ENCODE results near the gene RAB3IL1. TPM values are rescaled to one million over a fixed set of nuclear protein-coding genes. Genes with fewer than 3 reads are reported as not detected.
"Not testable (repeated sequence)": the region's sequence is repeated elsewhere in the genome, so short reads cannot be mapped to it uniquely, and the experiment has no call there.

RAB3IL1 gene
- polyA plus RNA-seq, 3 donors = 4.0 to 44.5 (median 16.4) TPM

GRCh38 chr11:61954851-61955421 is 37.6 kb upstream of the RAB3IL1 start:
- H3K27ac ChIP-seq (ENCODE audit: low read depth, low read length) = peak overlapping the region; percentile 85
- WGBS, 3 donors = 7 to 18% (median 10%) methylated on average over 21 of the region's 21 CpGs

GRCh38 chr11:61954106-61954850 is 36.9 kb upstream of the RAB3IL1 start:
- H3K27ac ChIP-seq (ENCODE audit: low read depth, low read length) = no peak overlapping the region
- WGBS, 3 donors = 90 to 92% (median 91%) methylated on average over 9 of the region's 9 CpGs

GRCh38 chr11:61953632-61954031 is 36.3 kb upstream of the RAB3IL1 start:
- not testable (repeated sequence) for H3K27ac ChIP-seq (ENCODE audit: low read depth, low read length)
- 92 to 96% (median 95%) methylated on average over 5 of the region's 5 CpGs for WGBS, 3 donors

- H3K27ac ChIP-seq (ENCODE audit: low read depth, low read length) = no peak overlapping the region
- 80 to 100% (median 89%) methylated on average over 3 of the region's 3 CpGs for WGBS, 3 donors
Observed at GRCh38 chr11:61952882-61953281, 35.5 kb upstream of the RAB3IL1 start.

- no peak overlapping the region for H3K27ac ChIP-seq (ENCODE audit: low read depth, low read length)
- WGBS, 3 donors = 91 to 95% (median 94%) methylated on average over 11 of the region's 11 CpGs
Observed at GRCh38 chr11:61951484-61952135, 34.2 kb upstream of the RAB3IL1 start.

- WGBS, 3 donors = 89 to 92% (median 91%) methylated on average over 8 of the region's 8 CpGs
- no peak within 1 kb of the TSS for H3K27ac ChIP-seq (ENCODE audit: low read depth, low read length)
Observed at GRCh38 chr11:61950035-61950547, 32.7 kb upstream of the RAB3IL1 start, which contains the start of gene BEST1. TSS of gene BEST1 (plus strand) at chr11:61950351. CDS start at chr11:61951807, 1,456 bp downstream.

GRCh38 chr11:61949169-61950034 is 32.0 kb upstream of the RAB3IL1 start:
- 29 to 54% (median 43%) methylated on average over 9 of the region's 9 CpGs for WGBS, 3 donors
- H3K27ac ChIP-seq (ENCODE audit: low read depth, low read length) = no peak overlapping the region

GRCh38 chr11:61948505-61948904 is 31.1 kb upstream of the RAB3IL1 start:
- 39 to 83% (median 77%) methylated on average over 7 of the region's 7 CpGs for WGBS, 3 donors
- no peak overlapping the region for H3K27ac ChIP-seq (ENCODE audit: low read depth, low read length)

- 3 to 12% (median 8%) methylated on average over 8 of the region's 8 CpGs for WGBS, 3 donors
Observed at GRCh38 chr11:61947486-61948210, 30.3 kb upstream of the RAB3IL1 start.

GRCh38 chr11:61946894-61947293 is 29.5 kb upstream of the RAB3IL1 start:
- WGBS, 3 donors = 93 to 94% (median 94%) methylated on average over 5 of the region's 5 CpGs
- no peak overlapping the region for H3K27ac ChIP-seq (ENCODE audit: low read depth, low read length)

More at GRCh38 chr11:61947486-61948210, 30.3 kb upstream of the RAB3IL1 start:
- H3K27ac ChIP-seq (ENCODE audit: low read depth, low read length) = no peak overlapping the region

GRCh38 chr11:61945191-61945590 is 27.8 kb upstream of the RAB3IL1 start:
- H3K27ac ChIP-seq (ENCODE audit: low read depth, low read length) = no peak overlapping the region
- 92 to 94% (median 93%) methylated on average over 13 of the region's 13 CpGs for WGBS, 3 donors

GRCh38 chr11:61940466-61940865 is 23.1 kb upstream of the RAB3IL1 start:
- no peak overlapping the region for H3K27ac ChIP-seq (ENCODE audit: low read depth, low read length)
- WGBS, 3 donors = 84 to 95% (median 95%) methylated on average over 10 of the region's 10 CpGs

GRCh38 chr11:61935861-61936260 is 18.5 kb upstream of the RAB3IL1 start:
- WGBS, 3 donors = 82 to 84% (median 82%) methylated on average over 2 of the region's 2 CpGs
- H3K27ac ChIP-seq (ENCODE audit: low read depth, low read length) = no peak overlapping the region

- no peak overlapping the region for H3K27ac ChIP-seq (ENCODE audit: low read depth, low read length)
- 77 to 93% (median 92%) methylated on average over 3 of the region's 3 CpGs for WGBS, 3 donors
Observed at GRCh38 chr11:61930933-61931332, 13.6 kb upstream of the RAB3IL1 start.

- no peak overlapping the region for H3K27ac ChIP-seq (ENCODE audit: low read depth, low read length)
Observed at GRCh38 chr11:61928606-61929005, 11.2 kb upstream of the RAB3IL1 start.

- no peak overlapping the region for H3K27ac ChIP-seq (ENCODE audit: low read depth, low read length)
- 96 to 100% (median 96%) methylated on average over 1 of the region's 1 CpG for WGBS, 3 donors
Observed at GRCh38 chr11:61927501-61927900, 10.1 kb upstream of the RAB3IL1 start.

- no peak overlapping the region for H3K27ac ChIP-seq (ENCODE audit: low read depth, low read length)
- 95 to 98% (median 96%) methylated on average over 3 of the region's 3 CpGs for WGBS, 3 donors
Observed at GRCh38 chr11:61926235-61926634, 8.9 kb upstream of the RAB3IL1 start.

- H3K27ac ChIP-seq (ENCODE audit: low read depth, low read length) = no peak overlapping the region
- 82 to 95% (median 92%) methylated on average over 2 of the region's 2 CpGs for WGBS, 3 donors
Observed at GRCh38 chr11:61925736-61926135, 8.4 kb upstream of the RAB3IL1 start.

All from adipose tissue (tissue), 3 donors.